Spleen (tissue), 3 donors: ENCODE results near the gene COL9A2.

ENCODE experiments used
- POLR2A ChIP-seq, 3 donors: fragments of 450-650 bp; IDR thresholded peaks; one replicate each; pipeline ENCODE4 v1.5.1; 2017; ENCODE audit warnings: antibody characterized with exemption in 3 of 3, mild to moderate bottlenecking in 1 of 3
- POLR2AphosphoS5 ChIP-seq, 3 donors: sonication (generic); formaldehyde crosslinking; IDR thresholded peaks; one replicate each; pipeline ENCODE4 v1.5.1; 2017; ENCODE audit warnings: antibody characterized with exemption in 3 of 3

DNA sequence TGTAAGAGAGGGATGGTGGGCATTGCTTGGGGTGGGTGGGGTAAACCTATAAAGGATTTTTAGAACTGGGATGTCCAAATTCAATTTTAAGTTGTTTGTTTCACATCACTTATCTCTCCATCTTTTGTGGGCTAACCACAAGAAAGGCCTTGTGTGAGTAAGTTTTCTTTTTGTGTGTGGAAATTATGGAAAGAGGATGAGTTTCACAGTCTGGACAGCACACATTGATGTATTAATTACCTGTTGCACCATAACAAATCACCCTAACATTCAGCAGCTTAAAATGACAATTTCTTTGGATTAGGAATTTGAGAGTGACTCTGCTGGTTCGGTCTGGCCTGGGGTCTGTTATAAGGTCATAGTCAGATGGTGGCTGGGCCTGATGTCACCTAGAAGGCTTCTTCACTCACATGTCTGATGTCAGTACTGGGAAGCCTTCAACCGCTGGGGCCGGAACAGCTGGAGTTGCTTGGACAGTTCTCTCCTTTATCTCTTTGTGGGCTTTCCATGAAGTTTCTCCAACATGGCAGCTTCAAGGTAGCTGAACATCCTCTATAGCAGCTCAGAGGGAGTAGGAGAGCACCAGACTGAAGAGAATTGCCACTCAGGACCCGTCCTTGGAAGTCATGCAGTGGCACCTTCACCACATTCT lies 2.0 kb upstream of the COL9A2 start:
- TF ChIP-seq POLR2AphosphoS5 (IDR thresholded peaks at IDR 0.05) = no peak
- TF ChIP-seq POLR2A (IDR thresholded peaks at IDR 0.05) = no peak
